Keratinocyte (primary cell): ENCODE results near the gene YY1. TPM values are rescaled to one million over a fixed set of nuclear protein-coding genes. Genes with fewer than 3 reads are reported as not detected.

Experiments used
- DNase-seq: peaks from one replicate; pipeline ENCODE4 v3.0.0-alpha.2; 2011; ENCODE audit warnings: low read depth, missing footprints, low spot score
- FAIRE-seq: peaks from 2 replicates; lab custom pipeline; 2011; peaks lifted over from hg19 to GRCh38; lab: Jason Lieb, UNC
- H2AFZ ChIP-seq: 2 replicates; pipeline ENCODE4 v1.6.0; 2012; ENCODE audit warnings: low read length, control low read depth, inconsistent platforms; ENCODE audit not compliant: control insufficient read depth
- H3K27ac ChIP-seq: 2 replicates; pipeline ENCODE4 v1.5.1; 2011; ENCODE audit warnings: low read length; ENCODE audit not compliant: control insufficient read depth, insufficient read depth
- H3K27me3 ChIP-seq: 3 replicates; pipeline ENCODE4 v1.6.0; 2011; ENCODE audit warnings: low read length; ENCODE audit not compliant: control insufficient read depth, insufficient read depth; ENCODE audit errors: extremely low read depth
- H3K36me3 ChIP-seq, 2 experiments: 2 replicates in 1 of 2; 3 replicates in 1 of 2; pipeline ENCODE4 v1.5.1; 2011; ENCODE audit warnings: low read length in 2 of 2, mild to moderate bottlenecking in 1 of 2; ENCODE audit not compliant: control insufficient read depth in 2 of 2, insufficient read depth in 2 of 2; ENCODE audit errors: extremely low read depth in 1 of 2
- H3K4me1 ChIP-seq: 3 replicates; pipeline ENCODE4 v1.5.1; 2011; ENCODE audit warnings: low read length; ENCODE audit not compliant: control insufficient read depth, insufficient read depth; ENCODE audit errors: extremely low read depth
- H3K4me2 ChIP-seq: 3 replicates; pipeline ENCODE4 v1.6.0; 2011; ENCODE audit warnings: low read depth, low read length; ENCODE audit not compliant: control insufficient read depth, insufficient read depth; ENCODE audit errors: extremely low read depth
- H3K4me3 ChIP-seq, 3 experiments: fragments of 200-600 bp in 1 of 3; sonication (generic) in 1 of 3; 2 replicates in 2 of 3; 3 replicates in 1 of 3; pipeline ENCODE4 v1.5.1; 2011 to 2016; ENCODE audit warnings: low read length in 3 of 3, mild to moderate bottlenecking in 3 of 3, control low read depth in 2 of 3, inconsistent platforms in 1 of 3, low read depth in 1 of 3, mixed read lengths in 1 of 3, mixed run types in 1 of 3, moderate library complexity in 1 of 3; ENCODE audit not compliant: control insufficient read depth in 2 of 3, insufficient read depth in 2 of 3; ENCODE audit errors: extremely low read depth in 1 of 3
- H3K79me2 ChIP-seq: 2 replicates; pipeline ENCODE4 v1.6.0; 2012; ENCODE audit warnings: low read length; ENCODE audit not compliant: control insufficient read depth, insufficient read depth
- H3K9ac ChIP-seq: 3 replicates; pipeline ENCODE4 v1.6.0; 2011; ENCODE audit warnings: low read length; ENCODE audit not compliant: control insufficient read depth, insufficient read depth; ENCODE audit errors: extremely low read depth
- H3K9me1 ChIP-seq: 3 replicates; pipeline ENCODE4 v1.6.0; 2011; ENCODE audit warnings: low read length; ENCODE audit not compliant: control insufficient read depth, insufficient read depth; ENCODE audit errors: extremely low read depth
- H3K9me3 ChIP-seq: 2 replicates; pipeline ENCODE4 v1.5.1; 2012; ENCODE audit warnings: low read depth, low read length; ENCODE audit not compliant: control insufficient read depth
- H4K20me1 ChIP-seq: 3 replicates; pipeline ENCODE4 v1.6.0; 2011; ENCODE audit warnings: low read length; ENCODE audit not compliant: control insufficient read depth, insufficient read depth; ENCODE audit errors: extremely low read depth
- EZH2 ChIP-seq: IDR thresholded peaks from one replicate; pipeline ENCODE4 v1.6.1; 2012; ENCODE audit warnings: inconsistent platforms, mild to moderate bottlenecking, low read length, moderate library complexity
- dilution Hi-C: fragments of 300-500 bp; cut with MboI; formaldehyde crosslinking; loops from one replicate; pipeline ENCODE4 v1.7.0; 2020; ENCODE audit warnings: low sequenced_read_pairs; ENCODE audit not compliant: extremely low pct_ligation_motif_present
- polyA plus RNA-seq, 5 experiments: library from polyadenylated mRNA; depleted of rRNA in 3 of 5; stranded (reverse) in 3 of 5; stranded (forward) in 1 of 5; unstranded in 1 of 5; fragments of >200 nt; gene quantifications; 1 replicate in 1 of 5; 2 replicates in 3 of 5; 3 replicates in 1 of 5; pipeline versions ENCODE4 v1.2.1 to v1.2.3, GENCODE V29; 2011 to 2012; ENCODE audit warnings: missing spikeins in 2 of 5, low read depth in 1 of 5, low replicate concordance in 1 of 5
- TF ChIP-seq, protein P1 (sequence below), 3 experiments: IDR thresholded peaks in 1 of 3; conservative IDR thresholded peaks in 1 of 3; optimal IDR thresholded peaks in 1 of 3; 2 replicates in 2 of 3; 3 replicates in 1 of 3; pipeline versions ENCODE3 to v1.5.1; 2011; ENCODE audit warnings: low read length in 3 of 3, mild to moderate bottlenecking in 3 of 3, moderate library complexity in 2 of 3, control low read depth in 1 of 3, inconsistent platforms in 1 of 3; ENCODE audit not compliant: insufficient read depth in 2 of 3; ENCODE audit errors: extremely low read depth in 1 of 3

Gene YY1
- polyA plus RNA-seq, 1 donor (not counting 4 experiments of a cell fraction or from before 2014, with no cell fraction given) = 65.6 TPM

DNA sequence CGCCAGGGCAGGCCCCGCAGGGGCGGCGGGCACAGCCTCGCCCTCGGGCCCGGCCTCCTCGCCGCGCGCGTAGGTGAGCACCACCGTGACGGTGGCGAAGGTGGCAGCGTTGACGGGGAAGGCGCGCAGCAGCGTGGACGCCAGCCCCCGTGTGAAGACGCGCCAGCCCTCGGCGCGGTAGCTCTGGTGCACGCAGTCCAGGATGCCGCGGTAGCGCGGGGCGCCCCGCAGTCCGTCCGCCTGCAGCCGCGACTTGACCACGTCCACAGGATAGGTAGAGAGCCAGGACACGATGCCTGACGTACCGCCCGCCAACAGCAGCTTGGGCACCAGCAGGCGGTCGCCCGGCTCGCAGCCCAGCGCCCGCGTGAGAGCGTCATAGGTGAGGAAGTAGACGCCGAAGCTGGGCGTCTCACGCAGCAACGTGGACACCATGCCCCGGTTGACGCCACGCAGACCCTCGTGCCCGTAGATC lies 53.4 kb downstream of the YY1 start:
- no peak for DNase-seq
- no peaks in the 10 kb centered on the region for H3K27me3 ChIP-seq
- no peak overlapping the region for H2AFZ ChIP-seq
- no peak overlapping the region for H3K9ac ChIP-seq
- dilution Hi-C loops = no loop called here
- TF ChIP-seq, protein P1, sequence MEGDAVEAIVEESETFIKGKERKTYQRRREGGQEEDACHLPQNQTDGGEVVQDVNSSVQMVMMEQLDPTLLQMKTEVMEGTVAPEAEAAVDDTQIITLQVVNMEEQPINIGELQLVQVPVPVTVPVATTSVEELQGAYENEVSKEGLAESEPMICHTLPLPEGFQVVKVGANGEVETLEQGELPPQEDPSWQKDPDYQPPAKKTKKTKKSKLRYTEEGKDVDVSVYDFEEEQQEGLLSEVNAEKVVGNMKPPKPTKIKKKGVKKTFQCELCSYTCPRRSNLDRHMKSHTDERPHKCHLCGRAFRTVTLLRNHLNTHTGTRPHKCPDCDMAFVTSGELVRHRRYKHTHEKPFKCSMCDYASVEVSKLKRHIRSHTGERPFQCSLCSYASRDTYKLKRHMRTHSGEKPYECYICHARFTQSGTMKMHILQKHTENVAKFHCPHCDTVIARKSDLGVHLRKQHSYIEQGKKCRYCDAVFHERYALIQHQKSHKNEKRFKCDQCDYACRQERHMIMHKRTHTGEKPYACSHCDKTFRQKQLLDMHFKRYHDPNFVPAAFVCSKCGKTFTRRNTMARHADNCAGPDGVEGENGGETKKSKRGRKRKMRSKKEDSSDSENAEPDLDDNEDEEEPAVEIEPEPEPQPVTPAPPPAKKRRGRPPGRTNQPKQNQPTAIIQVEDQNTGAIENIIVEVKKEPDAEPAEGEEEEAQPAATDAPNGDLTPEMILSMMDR (optimal IDR thresholded peaks at IDR 0.05 in 1 of 3, IDR thresholded peaks at IDR 0.05 in 1 of 3, conservative IDR thresholded peaks at IDR 0.05 in 1 of 3; ENCODE audit: extremely low read depth in 1 of 3, insufficient read depth in 2 of 3, low read length in 3 of 3) = no peak
- TF ChIP-seq EZH2 = no peak
- H3K4me1 ChIP-seq = no peaks in the 10 kb centered on the region
- H4K20me1 ChIP-seq = no peaks in the 10 kb centered on the region
- no peak overlapping the region for H3K4me2 ChIP-seq
- no peaks in the 10 kb centered on the region for H3K9me1 ChIP-seq
- no peaks in the 10 kb centered on the region for H3K79me2 ChIP-seq
- no peak overlapping the region for H3K27ac ChIP-seq
- no peak for FAIRE-seq
- H3K4me3 ChIP-seq = no peak overlapping the region
- H3K36me3 ChIP-seq = no peaks in the 10 kb centered on the region
- no peaks in the 10 kb centered on the region for H3K9me3 ChIP-seq

DNA sequence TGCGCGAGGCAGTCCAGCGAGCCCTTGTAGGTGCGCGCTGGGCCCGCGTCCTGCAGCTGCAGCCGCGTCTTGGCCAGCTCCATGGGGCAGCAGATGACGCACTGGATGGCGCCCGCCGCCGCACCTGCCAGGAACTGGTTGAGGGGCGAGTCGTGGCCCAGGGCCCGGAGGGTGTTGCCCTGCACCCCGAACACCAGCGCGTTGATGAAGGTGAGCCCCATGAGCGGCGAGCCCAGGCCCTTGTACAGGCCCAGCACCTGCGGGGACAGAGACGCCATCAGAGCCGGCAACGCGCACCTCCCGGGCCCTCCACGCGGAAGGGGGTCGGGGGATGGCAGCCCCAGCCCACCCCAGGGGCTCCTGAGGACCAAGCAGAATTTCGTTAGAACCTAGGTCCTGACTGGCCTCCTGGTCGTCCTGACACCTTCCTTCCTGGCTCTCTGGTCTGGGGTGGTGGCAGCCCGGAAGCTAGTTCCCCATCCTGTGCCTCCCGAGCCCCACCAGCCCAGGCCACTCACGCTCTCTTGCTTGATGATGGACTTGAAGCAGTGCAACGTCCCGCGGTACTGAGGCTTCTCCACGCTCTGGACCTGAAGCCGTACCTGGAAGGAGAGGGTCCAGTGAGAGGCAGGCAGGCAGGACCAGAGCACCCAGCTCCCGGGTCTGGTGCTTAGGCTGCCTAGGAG lies 54.0 kb downstream of the YY1 start:
- dilution Hi-C loops = no loop called here
- Histone ChIP-seq H3K27ac (no peak overlapping the region), H2AFZ (no peak overlapping the region), H3K4me1 (no peaks in the 10 kb centered on the region), H3K9ac (no peak overlapping the region), H3K27me3 (no peaks in the 10 kb centered on the region), H3K4me2 (no peak overlapping the region), H3K4me3 (no peak overlapping the region), H3K79me2 (no peaks in the 10 kb centered on the region), H4K20me1 (no peaks in the 10 kb centered on the region), H3K9me3 (no peaks in the 10 kb centered on the region), H3K36me3 (no peaks in the 10 kb centered on the region), H3K9me1 (no peaks in the 10 kb centered on the region)
- no peak for DNase-seq
- TF ChIP-seq, protein P1 (optimal IDR thresholded peaks at IDR 0.05 in 1 of 3, IDR thresholded peaks at IDR 0.05 in 1 of 3, conservative IDR thresholded peaks at IDR 0.05 in 1 of 3; ENCODE audit: extremely low read depth in 1 of 3, insufficient read depth in 2 of 3, low read length in 3 of 3) = no peak
- no peak for TF ChIP-seq EZH2
- no peak for FAIRE-seq
